ENCODE results near the gene PGM3. TPM values are rescaled to one million over a fixed set of nuclear protein-coding genes. Genes with fewer than 3 reads are reported as not detected.

PGM3 gene
- total RNA-seq, 1 donor = 87.8 TPM

DNA sequence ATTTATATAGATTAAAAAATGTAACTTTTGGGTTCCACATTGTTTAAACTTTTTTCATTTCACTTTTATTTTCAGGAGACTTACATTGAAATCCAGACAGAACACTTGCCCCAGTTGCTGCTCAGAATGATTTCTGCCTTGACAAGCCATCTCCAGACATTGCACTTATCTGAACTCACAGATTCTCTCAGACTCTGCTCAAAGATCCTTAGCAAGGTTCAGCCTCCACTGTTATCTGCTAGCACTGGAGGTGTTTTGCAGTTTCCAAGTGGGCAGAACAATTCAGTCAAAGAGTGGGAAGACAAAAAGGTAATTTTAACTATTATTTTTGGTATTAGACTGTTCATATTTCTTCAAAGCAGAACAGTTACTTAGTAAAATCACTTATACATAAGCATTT, 67.6 kb downstream of the PGM3 start:
- DNase-seq (ENCODE audit: low read depth) = no peak
- H3K4me3 ChIP-seq (ENCODE audit: low read depth, low read length) = no peak overlapping the region
- TF ChIP-seq, protein P1, sequence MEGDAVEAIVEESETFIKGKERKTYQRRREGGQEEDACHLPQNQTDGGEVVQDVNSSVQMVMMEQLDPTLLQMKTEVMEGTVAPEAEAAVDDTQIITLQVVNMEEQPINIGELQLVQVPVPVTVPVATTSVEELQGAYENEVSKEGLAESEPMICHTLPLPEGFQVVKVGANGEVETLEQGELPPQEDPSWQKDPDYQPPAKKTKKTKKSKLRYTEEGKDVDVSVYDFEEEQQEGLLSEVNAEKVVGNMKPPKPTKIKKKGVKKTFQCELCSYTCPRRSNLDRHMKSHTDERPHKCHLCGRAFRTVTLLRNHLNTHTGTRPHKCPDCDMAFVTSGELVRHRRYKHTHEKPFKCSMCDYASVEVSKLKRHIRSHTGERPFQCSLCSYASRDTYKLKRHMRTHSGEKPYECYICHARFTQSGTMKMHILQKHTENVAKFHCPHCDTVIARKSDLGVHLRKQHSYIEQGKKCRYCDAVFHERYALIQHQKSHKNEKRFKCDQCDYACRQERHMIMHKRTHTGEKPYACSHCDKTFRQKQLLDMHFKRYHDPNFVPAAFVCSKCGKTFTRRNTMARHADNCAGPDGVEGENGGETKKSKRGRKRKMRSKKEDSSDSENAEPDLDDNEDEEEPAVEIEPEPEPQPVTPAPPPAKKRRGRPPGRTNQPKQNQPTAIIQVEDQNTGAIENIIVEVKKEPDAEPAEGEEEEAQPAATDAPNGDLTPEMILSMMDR (IDR thresholded peaks at IDR 0.05; ENCODE audit: insufficient read depth, low read length) = no peak

DNA sequence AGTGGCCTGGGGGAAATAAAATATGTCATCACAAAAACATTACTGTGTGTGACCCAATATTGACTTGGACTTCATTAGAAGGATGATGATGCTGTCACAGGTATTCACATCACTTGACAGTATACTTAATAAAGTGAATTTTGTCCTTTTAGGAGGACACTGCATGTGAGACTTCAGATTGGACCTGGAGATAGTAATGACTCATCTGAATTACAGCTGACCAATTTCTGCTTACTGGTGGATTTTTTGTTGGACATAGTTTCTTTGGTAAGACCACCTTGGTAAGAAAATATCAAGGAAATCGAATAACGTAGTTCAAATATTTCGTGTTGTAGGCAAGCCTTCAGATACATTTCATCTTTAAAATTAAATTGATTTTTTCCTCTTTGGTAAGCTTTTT, 68.5 kb downstream of the PGM3 start:
- H3K4me3 ChIP-seq (ENCODE audit: low read depth, low read length) = no peak overlapping the region
- no peak for DNase-seq (ENCODE audit: low read depth)
- TF ChIP-seq, protein P1 (IDR thresholded peaks at IDR 0.05; ENCODE audit: insufficient read depth, low read length) = no peak

DNA sequence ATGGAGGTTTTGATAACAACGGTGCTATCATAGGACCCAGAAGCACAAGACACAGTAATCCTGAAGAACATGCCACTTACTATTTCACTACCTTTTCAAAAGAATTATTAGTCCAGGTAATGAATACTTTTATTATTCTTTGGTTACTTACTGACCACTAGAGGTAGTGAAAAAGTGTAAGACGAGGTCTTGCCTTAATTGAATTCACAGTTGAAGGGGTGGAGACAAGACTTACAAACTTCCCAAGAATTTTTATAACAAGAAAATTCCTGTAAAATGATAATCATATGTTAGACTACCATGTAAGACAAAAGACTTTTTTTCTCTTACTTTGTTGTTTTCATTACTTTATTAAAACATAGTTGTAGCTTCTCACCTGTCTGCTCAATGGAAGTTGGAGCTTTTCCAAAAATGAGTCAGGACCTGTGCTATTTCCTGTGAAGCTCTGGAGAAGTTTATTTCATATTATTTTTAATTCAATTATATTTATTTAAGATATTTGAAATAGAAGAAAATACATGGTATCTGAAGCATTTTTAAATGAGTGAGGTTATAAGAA, 73.2 kb downstream of the PGM3 start:
- no peak overlapping the region for H3K4me3 ChIP-seq (ENCODE audit: low read depth, low read length)
- TF ChIP-seq, protein P1 (IDR thresholded peaks at IDR 0.05; ENCODE audit: insufficient read depth, low read length) = no peak
- peak; percentile 8 for DNase-seq (ENCODE audit: low read depth)

DNA sequence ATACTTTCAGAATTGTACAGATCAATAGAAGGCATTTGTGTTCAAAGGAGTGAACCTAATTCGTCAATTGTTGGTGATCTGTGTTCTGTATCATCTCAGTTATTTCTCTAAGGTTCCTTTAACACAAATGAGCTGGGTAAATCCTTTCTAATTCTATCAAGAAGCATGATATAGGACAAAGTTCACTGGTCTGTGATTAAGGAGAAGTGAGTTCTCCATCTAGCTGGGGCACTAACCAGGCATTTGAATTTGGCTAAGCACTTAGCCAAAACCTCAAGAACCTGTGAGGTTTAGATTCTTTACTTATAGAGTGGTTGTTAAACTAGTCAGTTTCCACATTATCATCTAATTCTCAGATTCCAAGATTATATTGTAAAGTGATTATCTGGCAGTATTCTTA, 75.3 kb downstream of the PGM3 start:
- DNase-seq (ENCODE audit: low read depth) = no peak
- H3K4me3 ChIP-seq (ENCODE audit: low read depth, low read length) = no peak overlapping the region
- TF ChIP-seq, protein P1 (IDR thresholded peaks at IDR 0.05; ENCODE audit: insufficient read depth, low read length) = no peak

Other genes starting within 250 kb of the PGM3 start
- gene UBE3D, start 127.4 kb downstream of the PGM3 start, total RNA-seq (ENCODE audit: low replicate concordance) = 7.0 and 16.2 TPM in 2 replicates
- gene DOP1A, start 125.6 kb downstream of the PGM3 start, total RNA-seq (ENCODE audit: low replicate concordance) = 32.5 and 46.1 TPM in 2 replicates
- gene RWDD2A, start 92 bp upstream of the PGM3 start, total RNA-seq (ENCODE audit: low replicate concordance) = 4.2 and 5.0 TPM in 2 replicates
- gene ME1, start 237.8 kb upstream of the PGM3 start, total RNA-seq (ENCODE audit: low replicate concordance) = 17.0 and 21.7 TPM in 2 replicates